Measurements from ENCODE around the gene HINT1.
"Not testable (repeated sequence)": the region's sequence is repeated elsewhere in the genome, so short reads cannot be mapped to it uniquely, and the experiment has no call there.

The HINT1 gene

GRCh38 chr5:131142970-131143617 lies 22.0 kb downstream of the HINT1 start:
- TF ChIP-seq, protein P1, sequence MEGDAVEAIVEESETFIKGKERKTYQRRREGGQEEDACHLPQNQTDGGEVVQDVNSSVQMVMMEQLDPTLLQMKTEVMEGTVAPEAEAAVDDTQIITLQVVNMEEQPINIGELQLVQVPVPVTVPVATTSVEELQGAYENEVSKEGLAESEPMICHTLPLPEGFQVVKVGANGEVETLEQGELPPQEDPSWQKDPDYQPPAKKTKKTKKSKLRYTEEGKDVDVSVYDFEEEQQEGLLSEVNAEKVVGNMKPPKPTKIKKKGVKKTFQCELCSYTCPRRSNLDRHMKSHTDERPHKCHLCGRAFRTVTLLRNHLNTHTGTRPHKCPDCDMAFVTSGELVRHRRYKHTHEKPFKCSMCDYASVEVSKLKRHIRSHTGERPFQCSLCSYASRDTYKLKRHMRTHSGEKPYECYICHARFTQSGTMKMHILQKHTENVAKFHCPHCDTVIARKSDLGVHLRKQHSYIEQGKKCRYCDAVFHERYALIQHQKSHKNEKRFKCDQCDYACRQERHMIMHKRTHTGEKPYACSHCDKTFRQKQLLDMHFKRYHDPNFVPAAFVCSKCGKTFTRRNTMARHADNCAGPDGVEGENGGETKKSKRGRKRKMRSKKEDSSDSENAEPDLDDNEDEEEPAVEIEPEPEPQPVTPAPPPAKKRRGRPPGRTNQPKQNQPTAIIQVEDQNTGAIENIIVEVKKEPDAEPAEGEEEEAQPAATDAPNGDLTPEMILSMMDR (IDR thresholded peaks at IDR 0.05), result no peak
- TF ChIP-seq ZFX (IDR thresholded peaks at IDR 0.05; ENCODE audit: borderline replicate concordance), result no peak
- H3K27ac ChIP-seq, result no peak overlapping the region

- no peak for TF ChIP-seq ZFX (IDR thresholded peaks at IDR 0.05; ENCODE audit: borderline replicate concordance)
- TF ChIP-seq, protein P1 (IDR thresholded peaks at IDR 0.05), result no peak
- no peak overlapping the region for H3K27ac ChIP-seq
Observed at GRCh38 chr5:131139321-131139720, 25.7 kb downstream of the HINT1 start.

GRCh38 chr5:131138406-131138805 lies 26.6 kb downstream of the HINT1 start:
- H3K27ac ChIP-seq, result not testable (repeated sequence)

GRCh38 chr5:131133091-131133490 lies 32.0 kb downstream of the HINT1 start:
- not testable (repeated sequence) for H3K27ac ChIP-seq

DNA sequence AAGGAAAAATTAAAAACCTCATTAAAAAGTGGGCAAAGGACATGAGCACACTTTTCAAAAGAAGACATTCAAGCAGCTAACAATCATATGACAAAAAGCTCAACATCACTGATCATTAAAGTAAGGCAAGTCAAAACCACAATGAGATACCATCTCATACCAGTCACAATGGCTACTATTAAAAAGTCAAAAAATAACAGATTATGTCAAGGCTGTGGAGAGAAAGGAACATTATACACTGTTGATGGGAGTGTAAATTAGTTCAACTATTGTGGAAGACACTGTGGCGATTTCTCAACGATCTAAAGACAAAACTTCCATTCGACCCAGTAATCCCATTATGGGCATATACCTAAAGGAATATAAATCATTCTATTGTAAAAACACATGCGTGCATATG lies 35.8 kb downstream of the HINT1 start:
- TF ChIP-seq, protein P1 (IDR thresholded peaks at IDR 0.05), result no peak
- no peak for TF ChIP-seq ZFX (IDR thresholded peaks at IDR 0.05; ENCODE audit: borderline replicate concordance)
- H3K27ac ChIP-seq, result no peak overlapping the region

GRCh38 chr5:131127244-131127643 lies 37.8 kb downstream of the HINT1 start:
- not testable (repeated sequence) for H3K27ac ChIP-seq

DNA sequence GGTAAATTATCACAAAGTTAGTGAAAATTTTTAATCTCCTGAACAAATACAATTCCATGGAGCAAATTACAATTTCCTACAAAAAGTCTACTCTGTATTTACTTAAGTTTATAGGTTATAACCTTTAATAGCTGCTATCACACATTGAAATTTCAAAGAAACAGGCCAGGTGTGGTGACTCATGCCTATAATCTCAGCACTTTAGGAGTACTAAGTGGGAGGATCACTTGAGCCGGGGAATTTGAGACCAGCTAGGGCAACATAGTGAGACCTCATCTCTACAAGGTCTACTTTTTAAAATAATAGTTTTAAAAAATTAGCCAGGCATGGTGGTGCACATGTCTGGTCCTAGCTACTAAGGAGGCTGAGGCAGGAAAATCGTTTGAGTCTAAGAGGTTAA lies 50.3 kb downstream of the HINT1 start:
- TF ChIP-seq ZFX (IDR thresholded peaks at IDR 0.05; ENCODE audit: borderline replicate concordance), result no peak
- TF ChIP-seq, protein P1 (IDR thresholded peaks at IDR 0.05), result no peak
- no peak overlapping the region for H3K27ac ChIP-seq

GRCh38 chr5:131112424-131112823 lies 52.6 kb downstream of the HINT1 start:
- TF ChIP-seq ZFX (IDR thresholded peaks at IDR 0.05; ENCODE audit: borderline replicate concordance), result no peak
- no peak overlapping the region for H3K27ac ChIP-seq

DNA sequence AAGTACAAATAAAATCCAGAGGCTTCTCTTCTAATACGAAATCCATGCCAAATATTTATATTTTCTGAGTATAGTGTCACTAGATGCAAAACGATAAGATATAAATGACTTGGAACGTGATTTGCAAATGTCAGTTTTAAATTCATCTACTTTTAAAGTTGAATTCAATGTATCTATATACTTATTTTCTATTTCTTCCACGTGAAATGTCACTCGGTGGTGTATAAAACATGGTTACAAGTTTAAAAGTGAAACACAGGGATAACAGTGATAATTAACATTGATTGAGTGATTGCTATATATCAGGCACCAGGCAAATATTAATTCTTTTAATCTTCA lies 54.8 kb downstream of the HINT1 start:
- H3K27ac ChIP-seq, result no peak overlapping the region
- no peak for TF ChIP-seq ZFX (IDR thresholded peaks at IDR 0.05; ENCODE audit: borderline replicate concordance)
- TF ChIP-seq, protein P1 (IDR thresholded peaks at IDR 0.05), result peak; percentile 50
